Measurements from ENCODE around the gene BUB1B.

DNA sequence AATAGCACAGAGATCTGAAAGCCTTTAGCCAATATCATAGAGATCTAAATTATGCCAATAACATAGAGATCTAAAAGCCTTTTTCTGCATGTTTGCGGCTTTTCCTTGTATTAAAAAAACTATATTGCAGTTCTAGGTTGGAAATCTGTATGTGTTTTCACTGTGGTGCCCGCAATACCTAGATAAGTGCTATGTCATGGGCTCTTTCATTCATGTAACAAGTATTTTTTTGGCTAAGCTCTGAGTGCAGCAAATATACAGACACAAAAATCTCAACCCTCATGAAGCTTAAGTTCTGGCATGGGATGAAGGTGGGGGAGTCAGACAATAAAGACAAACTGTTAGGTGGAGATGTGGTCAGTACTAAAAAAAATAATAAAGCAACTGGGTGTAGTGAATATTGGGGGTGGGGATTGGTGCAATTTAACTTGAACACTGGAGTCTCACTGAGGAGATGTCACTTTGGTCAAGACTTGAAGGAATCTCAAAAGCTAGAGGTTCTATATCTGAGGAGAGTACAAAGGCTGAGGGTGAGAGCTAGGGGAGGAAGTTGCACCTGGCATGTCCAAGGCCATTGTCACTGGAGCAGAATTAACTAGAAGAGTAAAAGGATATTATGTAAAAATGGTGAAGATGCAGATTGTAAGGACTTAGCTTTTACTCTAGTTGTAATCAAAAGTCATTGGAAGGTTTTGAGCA, 973 bp downstream of the BUB1B start:
- TF ChIP-seq EZH2phosphoT487 (conservative IDR thresholded peaks at IDR 0.05; ENCODE audit: low read length) = no peak
- TF ChIP-seq, protein P1, sequence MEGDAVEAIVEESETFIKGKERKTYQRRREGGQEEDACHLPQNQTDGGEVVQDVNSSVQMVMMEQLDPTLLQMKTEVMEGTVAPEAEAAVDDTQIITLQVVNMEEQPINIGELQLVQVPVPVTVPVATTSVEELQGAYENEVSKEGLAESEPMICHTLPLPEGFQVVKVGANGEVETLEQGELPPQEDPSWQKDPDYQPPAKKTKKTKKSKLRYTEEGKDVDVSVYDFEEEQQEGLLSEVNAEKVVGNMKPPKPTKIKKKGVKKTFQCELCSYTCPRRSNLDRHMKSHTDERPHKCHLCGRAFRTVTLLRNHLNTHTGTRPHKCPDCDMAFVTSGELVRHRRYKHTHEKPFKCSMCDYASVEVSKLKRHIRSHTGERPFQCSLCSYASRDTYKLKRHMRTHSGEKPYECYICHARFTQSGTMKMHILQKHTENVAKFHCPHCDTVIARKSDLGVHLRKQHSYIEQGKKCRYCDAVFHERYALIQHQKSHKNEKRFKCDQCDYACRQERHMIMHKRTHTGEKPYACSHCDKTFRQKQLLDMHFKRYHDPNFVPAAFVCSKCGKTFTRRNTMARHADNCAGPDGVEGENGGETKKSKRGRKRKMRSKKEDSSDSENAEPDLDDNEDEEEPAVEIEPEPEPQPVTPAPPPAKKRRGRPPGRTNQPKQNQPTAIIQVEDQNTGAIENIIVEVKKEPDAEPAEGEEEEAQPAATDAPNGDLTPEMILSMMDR (IDR thresholded peaks at IDR 0.05; ENCODE audit: insufficient read depth, low read length, poor library complexity, severe bottlenecking) = no peak
